ENCODE results near the gene PRADC1. TPM values are rescaled to one million over a fixed set of nuclear protein-coding genes. Genes with fewer than 3 reads are reported as not detected.

Gene PRADC1
- total and polyA plus RNA-seq, 7 experiments from 2014 or later, result 4.3 to 29.5 (median 8.8) TPM

GRCh38 chr2:73214120-73215035 lies 18.7 kb downstream of the PRADC1 start, which contains the start of gene SMYD5:
SMYD5 (plus strand) TSS chr2:73214245; CDS start chr2:73214267, 22 bp downstream.
- H3K4me1 ChIP-seq (ENCODE audit: control insufficient read depth in 2 of 2, insufficient read depth in 2 of 2, low read length in 2 of 2), result peaks cover 14 to 18% of the 10 kb centered on the region in 2 donors
- H3K27ac ChIP-seq (ENCODE audit: low read depth, low read length), result peak within 1 kb of the TSS; percentile 74
- H3K36me3 ChIP-seq (ENCODE audit: control insufficient read depth in 2 of 3, insufficient read depth in 3 of 3, low read length in 3 of 3), result peaks cover 0 to 21% (median 3%) of the 10 kb centered on the region in 3 experiments
- H3K27me3 ChIP-seq (ENCODE audit: control insufficient read depth in 2 of 2, insufficient read depth in 2 of 2, low read length in 2 of 2), result no peaks in the 10 kb centered on the region
- no peaks in the 10 kb centered on the region for H3K9me3 ChIP-seq (ENCODE audit: control insufficient read depth in 2 of 3, low read length in 3 of 3)
- peaks cover 0 to 5% (median 0%) of the 10 kb centered on the region in 5 donors for H3K36me3 Mint-ChIP-seq
- POLR2A ChIA-PET, result interaction anchor here (0.5 to 2.9 kb wide), 6 partner anchors 15 to 1996 kb away, joined by 3 to 34 read pairs (median 4); partner anchors contain the start of genes CCT7, PRADC1 and RAB11FIP5
- peak within 1 kb of the TSS; percentile 73 for H3K4me3 ChIP-seq (ENCODE audit: low read length)
- H3K27ac Mint-ChIP-seq, result peak within 1 kb of the TSS; percentile 86 to 98 (median 96)
- peaks cover 0 to 3% (median 0%) of the 10 kb centered on the region in 5 donors for H3K27me3 Mint-ChIP-seq
- peak; percentile 98 for ATAC-seq
- no peaks in the 10 kb centered on the region for H3K9me3 Mint-ChIP-seq
- peak; percentile 83 to 93 (median 91) for DNase-seq
- CTCF ChIA-PET, result interaction anchor here (1.2 to 1.7 kb wide), 4 partner anchors 10 to 76 kb away, joined by 4 to 5 read pairs (median 5); no protein-coding TSS in a partner anchor
- intact Hi-C loops (cut with micrococcal nuclease), result loop anchor here (1.0 to 5.0 kb wide), 11 partner anchors 19 to 1987 kb away; partner anchors contain the start of genes ALMS1 (in 2 of the 2), SFXN5 (in 2 of the 2), CCT7 (in 1 of the 2) and PAIP2B (in 1 of the 2)
- peak within 1 kb of the TSS; percentile 79 to 99 (median 94) for H3K4me3 Mint-ChIP-seq
- peaks cover 16 to 44% (median 37%) of the 10 kb centered on the region in 7 donors for H3K4me1 Mint-ChIP-seq

- peaks cover 4 to 8% (median 7%) of the 10 kb centered on the region in 5 donors for H3K27me3 Mint-ChIP-seq
- CTCF ChIA-PET, result interaction anchor here (0.6 to 3.7 kb wide), 21 partner anchors 8 to 1820 kb away, joined by 3 to 25 read pairs (median 3); partner anchors contain the start of genes NOTO and PRADC1
- peak overlapping the region in 8 of 10 donors; percentile 15 to 97 (median 62) for H3K4me3 Mint-ChIP-seq
- Histone ChIP-seq H3K4me1 (ENCODE audit: control insufficient read depth in 2 of 2, insufficient read depth in 2 of 2, low read length in 2 of 2) (peaks cover 14 to 18% of the 10 kb centered on the region in 2 donors), H3K9me3 (ENCODE audit: control insufficient read depth in 2 of 3, low read length in 3 of 3) (no peaks in the 10 kb centered on the region), H3K27ac (ENCODE audit: low read depth, low read length) (no peak overlapping the region), H3K4me3 (ENCODE audit: low read length) (no peak overlapping the region), H3K36me3 (ENCODE audit: control insufficient read depth in 2 of 3, insufficient read depth in 3 of 3, low read length in 3 of 3) (peaks cover 0 to 4% (median 0%) of the 10 kb centered on the region in 3 experiments), H3K27me3 (ENCODE audit: control insufficient read depth in 2 of 2, insufficient read depth in 2 of 2, low read length in 2 of 2) (no peaks in the 10 kb centered on the region)
- POLR2A ChIA-PET, result interaction anchor here (0.6 to 2.9 kb wide), 4 partner anchors 10 to 141 kb away, joined by 3 to 34 read pairs (median 6); partner anchors contain the start of genes CCT7, NOTO, PRADC1 and RAB11FIP5
- peak overlapping the region in 6 of 9 donors; percentile 40 to 98 (median 91) for H3K27ac Mint-ChIP-seq
- H3K9me3 Mint-ChIP-seq, result no peaks in the 10 kb centered on the region
- peaks cover 0 to 1% (median 0%) of the 10 kb centered on the region in 5 donors for H3K36me3 Mint-ChIP-seq
- ATAC-seq (peak; percentile 76), DNase-seq (peak; percentile 48 to 71 (median 64))
- intact Hi-C loops (cut with micrococcal nuclease), result loop anchor here (1.0 to 5.0 kb wide), 6 partner anchors 35 to 1745 kb away; partner anchors contain the start of gene POLE4 (in 1 of the 2)
- peaks cover 16 to 44% (median 36%) of the 10 kb centered on the region in 7 donors for H3K4me1 Mint-ChIP-seq
Measured at GRCh38 chr2:73212448-73213176, 20.4 kb downstream of the PRADC1 start.

DNA sequence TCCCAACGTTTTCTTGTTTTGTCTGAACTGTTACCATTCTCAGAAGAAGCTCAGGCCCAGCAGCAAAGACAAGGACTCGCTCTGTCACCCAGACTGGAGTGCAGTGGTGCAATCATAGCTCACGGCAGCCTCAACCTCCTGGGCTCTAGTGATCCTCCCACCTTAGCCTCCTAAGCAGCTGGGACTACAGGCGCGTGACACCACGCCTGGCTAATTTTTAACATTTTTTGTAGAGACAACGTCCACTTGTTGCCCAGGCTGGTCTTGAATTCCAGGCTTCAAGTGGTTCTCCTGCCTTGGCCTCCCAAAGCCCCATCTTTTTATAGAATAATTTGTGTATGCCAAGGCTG lies 21.0 kb downstream of the PRADC1 start:
- Mint-ChIP-seq H3K27ac (no peak overlapping the region), H3K4me3 (peak overlapping the region in 1 of 10 donors; percentile 97), H3K4me1 (peaks cover 16 to 41% (median 36%) of the 10 kb centered on the region in 7 donors), H3K36me3 (peaks cover 0 to 1% (median 0%) of the 10 kb centered on the region in 5 donors), H3K9me3 (no peaks in the 10 kb centered on the region), H3K27me3 (peaks cover 6 to 10% (median 9%) of the 10 kb centered on the region in 5 donors)
- H3K4me3 ChIP-seq (ENCODE audit: low read length), result no peak overlapping the region
- DNase-seq, result no peak
- H3K9me3 ChIP-seq (ENCODE audit: control insufficient read depth in 2 of 3, low read length in 3 of 3), result no peaks in the 10 kb centered on the region
- H3K27me3 ChIP-seq (ENCODE audit: control insufficient read depth in 2 of 2, insufficient read depth in 2 of 2, low read length in 2 of 2), result no peaks in the 10 kb centered on the region
- H3K4me1 ChIP-seq (ENCODE audit: control insufficient read depth in 2 of 2, insufficient read depth in 2 of 2, low read length in 2 of 2), result peaks cover 14 to 18% of the 10 kb centered on the region in 2 donors
- intact Hi-C loops (cut with micrococcal nuclease), result loop anchor here (1.0 to 5.0 kb wide), 6 partner anchors 35 to 1745 kb away; partner anchors contain the start of gene POLE4 (in 1 of the 2)
- peaks cover 0 to 4% (median 0%) of the 10 kb centered on the region in 3 experiments for H3K36me3 ChIP-seq (ENCODE audit: control insufficient read depth in 2 of 3, insufficient read depth in 3 of 3, low read length in 3 of 3)
- no peak for ATAC-seq
- H3K27ac ChIP-seq (ENCODE audit: low read depth, low read length), result no peak overlapping the region
- POLR2A ChIA-PET, result interaction anchor here (1.9 to 2.9 kb wide), 3 partner anchors 22 to 141 kb away, joined by 5 to 34 read pairs (median 7); partner anchors contain the start of genes CCT7, PRADC1, RAB11FIP5 and SFXN5
- CTCF ChIA-PET, result interaction anchor here (0.7 to 3.7 kb wide), 15 partner anchors 9 to 225 kb away, joined by 3 to 25 read pairs (median 4); no protein-coding TSS in a partner anchor

GRCh38 chr2:73210696-73211095 lies 22.3 kb downstream of the PRADC1 start:
- ATAC-seq (no peak), DNase-seq (no peak)
- no peak overlapping the region for H3K27ac Mint-ChIP-seq
- POLR2A ChIA-PET, result no interaction called here
- Histone ChIP-seq H3K4me3 (ENCODE audit: low read length) (no peak overlapping the region), H3K4me1 (ENCODE audit: control insufficient read depth in 2 of 2, insufficient read depth in 2 of 2, low read length in 2 of 2) (peaks cover 14 to 18% of the 10 kb centered on the region in 2 donors), H3K36me3 (ENCODE audit: control insufficient read depth in 2 of 3, insufficient read depth in 3 of 3, low read length in 3 of 3) (peaks cover 0 to 4% (median 0%) of the 10 kb centered on the region in 3 experiments), H3K9me3 (ENCODE audit: control insufficient read depth in 2 of 3, low read length in 3 of 3) (no peaks in the 10 kb centered on the region), H3K27me3 (ENCODE audit: control insufficient read depth in 2 of 2, insufficient read depth in 2 of 2, low read length in 2 of 2) (no peaks in the 10 kb centered on the region), H3K27ac (ENCODE audit: low read depth, low read length) (no peak overlapping the region)
- H3K36me3 Mint-ChIP-seq, result peaks cover 0 to 1% (median 0%) of the 10 kb centered on the region in 5 donors
- intact Hi-C loops (cut with micrococcal nuclease), result loop anchor here in 1 of 2 donors (5.0 kb wide), 1 partner anchor 1747 kb away; the partner anchor contains the start of gene POLE4
- H3K4me1 Mint-ChIP-seq, result peaks cover 13 to 35% (median 34%) of the 10 kb centered on the region in 7 donors
- CTCF ChIA-PET, result interaction anchor here (0.5 to 3.7 kb wide), 4 partner anchors 34 to 324 kb away, joined by 3 to 25 read pairs (median 4); no protein-coding TSS in a partner anchor
- peaks cover 12 to 18% (median 16%) of the 10 kb centered on the region in 5 donors for H3K27me3 Mint-ChIP-seq
- H3K4me3 Mint-ChIP-seq, result no peak overlapping the region
- H3K9me3 Mint-ChIP-seq, result no peaks in the 10 kb centered on the region

DNA sequence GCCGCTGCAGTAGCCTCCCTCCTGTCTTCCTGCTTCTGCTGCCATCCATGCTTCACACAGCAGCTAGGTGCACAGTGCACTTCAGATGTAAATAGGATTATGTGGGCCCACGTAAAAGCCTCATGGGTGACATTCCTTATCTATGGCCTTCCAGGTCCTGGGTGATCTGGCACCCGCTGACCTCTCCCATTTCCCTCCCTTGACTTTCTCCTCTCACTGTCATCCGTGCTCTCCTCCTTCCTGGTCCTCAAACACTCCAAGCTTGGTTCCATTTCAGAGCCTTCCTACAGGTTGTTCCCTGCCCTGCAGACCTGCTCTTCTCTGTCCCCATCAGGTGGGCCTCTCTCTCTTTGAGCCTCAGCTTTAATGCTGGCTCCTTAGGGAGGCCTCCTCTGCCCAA lies 23.0 kb downstream of the PRADC1 start:
- Histone ChIP-seq H3K27ac (ENCODE audit: low read depth, low read length) (no peak overlapping the region), H3K36me3 (ENCODE audit: control insufficient read depth in 2 of 3, insufficient read depth in 3 of 3, low read length in 3 of 3) (peaks cover 0 to 4% (median 0%) of the 10 kb centered on the region in 3 experiments), H3K4me3 (ENCODE audit: low read length) (no peak overlapping the region), H3K27me3 (ENCODE audit: control insufficient read depth in 2 of 2, insufficient read depth in 2 of 2, low read length in 2 of 2) (no peaks in the 10 kb centered on the region), H3K4me1 (ENCODE audit: control insufficient read depth in 2 of 2, insufficient read depth in 2 of 2, low read length in 2 of 2) (peaks cover 14 to 18% of the 10 kb centered on the region in 2 donors), H3K9me3 (ENCODE audit: control insufficient read depth in 2 of 3, low read length in 3 of 3) (no peaks in the 10 kb centered on the region)
- ChIA-PET CTCF (interaction anchor here (1.1 to 3.7 kb wide), 2 partner anchors 33 to 125 kb away, joined by 3 to 25 read pairs; no protein-coding TSS in a partner anchor), POLR2A (interaction anchor here (0.6 kb wide), 1 partner anchor 937 kb away, joined by 3 read pairs; no protein-coding TSS in a partner anchor)
- H3K4me3 Mint-ChIP-seq, result no peak overlapping the region
- no peak for DNase-seq
- peaks cover 6 to 28% (median 27%) of the 10 kb centered on the region in 7 donors for H3K4me1 Mint-ChIP-seq
- no peak for ATAC-seq
- H3K27me3 Mint-ChIP-seq, result peaks cover 15 to 25% (median 19%) of the 10 kb centered on the region in 5 donors
- H3K9me3 Mint-ChIP-seq, result no peaks in the 10 kb centered on the region
- intact Hi-C loops (cut with micrococcal nuclease), result loop anchor here in 1 of 2 donors (5.0 kb wide), 1 partner anchor 1747 kb away; the partner anchor contains the start of gene POLE4
- H3K27ac Mint-ChIP-seq, result no peak overlapping the region
- H3K36me3 Mint-ChIP-seq, result peaks cover 0 to 1% (median 0%) of the 10 kb centered on the region in 5 donors
